ENCODE data around the gene GAGE12E.
"Not testable (repeated sequence)": the region's sequence is repeated elsewhere in the genome, so short reads cannot be mapped to it uniquely, and the experiment has no call there.

DNA sequence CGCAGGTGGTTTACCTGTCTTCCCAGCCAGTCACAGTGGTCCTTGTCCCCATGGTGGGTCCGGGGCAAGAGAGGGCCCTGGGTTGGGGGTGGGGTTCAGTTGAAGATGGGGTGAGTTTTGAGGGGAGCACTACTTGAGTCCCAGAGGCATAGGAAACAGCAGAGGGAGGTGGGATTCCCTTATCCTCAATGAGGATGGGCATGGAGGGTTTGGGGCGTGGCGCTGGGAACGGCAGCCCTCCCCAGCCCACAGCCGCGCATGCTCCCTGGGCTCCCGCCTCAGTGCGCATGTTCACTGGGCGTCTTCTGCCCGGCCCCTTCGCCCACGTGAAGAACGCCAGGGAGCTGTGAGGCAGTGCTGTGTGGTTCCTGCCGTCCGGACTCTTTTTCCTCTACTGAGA, 47.6 kb downstream of the GAGE12E start, which contains the start of gene GAGE1:
- not testable (repeated sequence) for TF ChIP-seq POLR2A (IDR thresholded peaks at IDR 0.05)
- TF ChIP-seq, protein P1, sequence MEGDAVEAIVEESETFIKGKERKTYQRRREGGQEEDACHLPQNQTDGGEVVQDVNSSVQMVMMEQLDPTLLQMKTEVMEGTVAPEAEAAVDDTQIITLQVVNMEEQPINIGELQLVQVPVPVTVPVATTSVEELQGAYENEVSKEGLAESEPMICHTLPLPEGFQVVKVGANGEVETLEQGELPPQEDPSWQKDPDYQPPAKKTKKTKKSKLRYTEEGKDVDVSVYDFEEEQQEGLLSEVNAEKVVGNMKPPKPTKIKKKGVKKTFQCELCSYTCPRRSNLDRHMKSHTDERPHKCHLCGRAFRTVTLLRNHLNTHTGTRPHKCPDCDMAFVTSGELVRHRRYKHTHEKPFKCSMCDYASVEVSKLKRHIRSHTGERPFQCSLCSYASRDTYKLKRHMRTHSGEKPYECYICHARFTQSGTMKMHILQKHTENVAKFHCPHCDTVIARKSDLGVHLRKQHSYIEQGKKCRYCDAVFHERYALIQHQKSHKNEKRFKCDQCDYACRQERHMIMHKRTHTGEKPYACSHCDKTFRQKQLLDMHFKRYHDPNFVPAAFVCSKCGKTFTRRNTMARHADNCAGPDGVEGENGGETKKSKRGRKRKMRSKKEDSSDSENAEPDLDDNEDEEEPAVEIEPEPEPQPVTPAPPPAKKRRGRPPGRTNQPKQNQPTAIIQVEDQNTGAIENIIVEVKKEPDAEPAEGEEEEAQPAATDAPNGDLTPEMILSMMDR (IDR thresholded peaks at IDR 0.05): not testable (repeated sequence)

Measured in suprapubic skin (tissue), 3 donors.